SK-N-MC (cell line): ENCODE results near the gene ADARB2.
"Not testable (repeated sequence)": the region's sequence is repeated elsewhere in the genome, so short reads cannot be mapped to it uniquely, and the experiment has no call there.

Source experiments
- EZH2 ChIP-seq: fragments of 200-600 bp; sonication (generic); IDR thresholded peaks from one replicate; pipeline ENCODE4 v1.6.1; 2017; ENCODE audit warnings: antibody characterized with exemption
- POLR2AphosphoS5 ChIP-seq: IDR thresholded peaks from 2 replicates; pipeline ENCODE4 v1.6.1; 2012; ENCODE audit warnings: mild to moderate bottlenecking, low read depth, low read length, borderline replicate concordance

DNA sequence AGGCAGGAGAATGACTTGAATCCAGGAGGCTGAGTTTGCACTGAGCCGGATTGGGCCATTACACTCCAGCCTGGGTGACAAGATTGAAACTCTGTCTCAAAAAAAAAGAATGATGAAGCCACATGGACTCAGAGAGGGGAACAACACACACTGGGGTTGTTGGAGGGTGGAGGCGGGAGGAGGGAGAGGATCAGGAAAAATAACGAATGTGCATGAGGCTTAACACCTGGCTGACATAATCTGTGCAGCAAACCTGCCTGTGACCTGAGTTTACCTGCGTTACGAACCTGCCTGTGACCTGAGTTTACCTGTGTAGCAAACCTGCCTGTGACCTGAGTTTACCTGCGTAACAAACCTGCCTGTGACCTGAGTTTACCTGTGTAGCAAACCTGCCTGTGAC is 277.7 kb downstream of the ADARB2 start:
- TF ChIP-seq POLR2AphosphoS5, EZH2: not testable (repeated sequence)
